Measurements from ENCODE around the gene NSRP1.

DNA sequence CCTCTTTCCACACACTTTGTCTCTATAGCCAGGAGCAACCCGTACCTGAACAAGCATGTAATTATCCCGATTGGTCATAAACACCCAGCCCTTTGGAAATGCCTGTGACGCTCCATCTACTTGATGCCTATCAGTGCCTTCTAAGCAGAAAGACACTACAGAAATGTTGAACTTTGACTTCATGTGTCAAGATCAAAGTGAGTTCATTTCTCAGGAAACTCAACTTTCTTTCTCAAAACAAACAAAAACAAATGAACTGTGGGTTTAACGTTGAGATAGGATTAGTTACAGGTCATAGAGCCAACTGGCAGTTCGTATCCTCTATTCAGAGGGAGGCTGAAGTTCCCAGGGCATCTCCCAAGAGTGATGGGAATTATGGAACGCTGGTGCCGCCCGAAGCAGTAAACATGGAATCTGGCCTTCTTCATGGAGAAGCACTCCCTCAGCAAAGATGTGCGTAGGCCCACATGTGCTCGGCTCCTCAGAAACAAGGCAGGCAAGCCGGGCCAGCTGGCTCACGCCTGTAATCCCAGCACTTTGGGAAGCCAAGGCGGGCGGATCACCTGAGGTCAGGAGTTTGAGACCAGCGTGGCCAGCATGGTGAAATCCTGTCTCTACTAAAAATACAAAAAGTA is 109.4 kb downstream of the NSRP1 start:
- TF ChIP-seq HMGXB4 (CRISPR knock-in tag; IDR thresholded peaks at IDR 0.05) (no peak), SMAD3 (CRISPR knock-in tag; IDR thresholded peaks at IDR 0.05; ENCODE audit: borderline replicate concordance) (no peak), CREB1 (CRISPR knock-in tag; IDR thresholded peaks at IDR 0.05) (no peak)
- TF ChIP-seq, protein P1, sequence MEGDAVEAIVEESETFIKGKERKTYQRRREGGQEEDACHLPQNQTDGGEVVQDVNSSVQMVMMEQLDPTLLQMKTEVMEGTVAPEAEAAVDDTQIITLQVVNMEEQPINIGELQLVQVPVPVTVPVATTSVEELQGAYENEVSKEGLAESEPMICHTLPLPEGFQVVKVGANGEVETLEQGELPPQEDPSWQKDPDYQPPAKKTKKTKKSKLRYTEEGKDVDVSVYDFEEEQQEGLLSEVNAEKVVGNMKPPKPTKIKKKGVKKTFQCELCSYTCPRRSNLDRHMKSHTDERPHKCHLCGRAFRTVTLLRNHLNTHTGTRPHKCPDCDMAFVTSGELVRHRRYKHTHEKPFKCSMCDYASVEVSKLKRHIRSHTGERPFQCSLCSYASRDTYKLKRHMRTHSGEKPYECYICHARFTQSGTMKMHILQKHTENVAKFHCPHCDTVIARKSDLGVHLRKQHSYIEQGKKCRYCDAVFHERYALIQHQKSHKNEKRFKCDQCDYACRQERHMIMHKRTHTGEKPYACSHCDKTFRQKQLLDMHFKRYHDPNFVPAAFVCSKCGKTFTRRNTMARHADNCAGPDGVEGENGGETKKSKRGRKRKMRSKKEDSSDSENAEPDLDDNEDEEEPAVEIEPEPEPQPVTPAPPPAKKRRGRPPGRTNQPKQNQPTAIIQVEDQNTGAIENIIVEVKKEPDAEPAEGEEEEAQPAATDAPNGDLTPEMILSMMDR (IDR thresholded peaks at IDR 0.05), result no peak
- TF ChIP-seq, protein P2, sequence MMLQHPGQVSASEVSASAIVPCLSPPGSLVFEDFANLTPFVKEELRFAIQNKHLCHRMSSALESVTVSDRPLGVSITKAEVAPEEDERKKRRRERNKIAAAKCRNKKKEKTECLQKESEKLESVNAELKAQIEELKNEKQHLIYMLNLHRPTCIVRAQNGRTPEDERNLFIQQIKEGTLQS (CRISPR knock-in tag; conservative IDR thresholded peaks at IDR 0.05), result no peak
